A673 (cell line): ENCODE data around the gene KIAA0586. TPM values are rescaled to one million over a fixed set of nuclear protein-coding genes. Genes with fewer than 3 reads are reported as not detected.

ENCODE experiments used
- BruUV-seq: library from RNA; stranded (reverse); fragments of 400-500 nt; replicated peaks from 2 replicates; lab custom pipeline; 2021; lab: Mats Ljungman, UMichigan
- CTCF ChIA-PET: fragments of 300-600 bp; sonication (Branson Sonifier 250); formaldehyde crosslinking; loops from one replicate; lab custom pipeline; 2022; ENCODE audit warnings: antibody characterized with exemption; lab: Charles Lee
- POLR2A ChIA-PET: fragments of 300-600 bp; sonication (Branson Sonifier 250); formaldehyde crosslinking; loops from one replicate; lab custom pipeline; 2022; ENCODE audit warnings: antibody characterized with exemption; ENCODE audit not compliant: low non-redundant PET; lab: Charles Lee
- DNase-seq: peaks from one replicate; pipeline ENCODE4 v3.0.0-alpha.2; 2015; ENCODE audit warnings: low spot score
- H3K27ac ChIP-seq: fragments of 200-600 bp; sonication (generic); 2 replicates; pipeline ENCODE4 v1.5.1; 2016; ENCODE audit warnings: mixed run types, low read depth, mild to moderate bottlenecking, mixed read lengths, antibody characterized with exemption, low read length; ENCODE audit not compliant: poor library complexity, severe bottlenecking
- H3K27me3 ChIP-seq: fragments of 200-600 bp; sonication (generic); replicated peaks from 2 replicates; pipeline ENCODE4 v1.6.1; 2017; ENCODE audit warnings: mixed run types, low read depth, mild to moderate bottlenecking, mixed read lengths, antibody characterized with exemption, low read length; ENCODE audit not compliant: insufficient read depth, poor library complexity
- H3K36me3 ChIP-seq: fragments of 200-600 bp; sonication (generic); 2 replicates; pipeline ENCODE4 v1.6.1; 2016; ENCODE audit warnings: mixed run types, mild to moderate bottlenecking, mixed read lengths, antibody characterized with exemption, low read length; ENCODE audit not compliant: insufficient read depth, poor library complexity, severe bottlenecking
- H3K4me1 ChIP-seq: fragments of 200-600 bp; sonication (generic); 2 replicates; pipeline ENCODE4 v1.6.1; 2017; ENCODE audit warnings: mixed run types, mild to moderate bottlenecking, mixed read lengths, antibody characterized with exemption, low read length; ENCODE audit not compliant: insufficient read depth, poor library complexity, severe bottlenecking
- H3K4me3 ChIP-seq: fragments of 200-600 bp; sonication (generic); 2 replicates; pipeline ENCODE4 v1.5.1; 2016; ENCODE audit warnings: low read depth, mixed run types, mild to moderate bottlenecking, mixed read lengths, low read length; ENCODE audit not compliant: poor library complexity, severe bottlenecking
- H3K9me3 ChIP-seq: fragments of 200-600 bp; sonication (generic); 2 replicates; pipeline ENCODE4 v1.6.1; 2016; ENCODE audit warnings: mixed run types, low read depth, mild to moderate bottlenecking, mixed read lengths, antibody characterized with exemption, low read length; ENCODE audit not compliant: poor library complexity, severe bottlenecking
- EZH2 ChIP-seq: fragments of 200-600 bp; sonication (generic); IDR thresholded peaks from 2 replicates; pipeline ENCODE4 v1.6.1; 2017; ENCODE audit warnings: borderline replicate concordance, low read depth, mild to moderate bottlenecking, mixed read lengths, antibody characterized with exemption, low read length; ENCODE audit not compliant: poor library complexity, severe bottlenecking
- intact Hi-C: fragments of 100-400 bp; cut with micrococcal nuclease; formaldehyde crosslinking; loops from one replicate; pipeline ENCODE4 v1.10.0; 2022; ENCODE audit not compliant: unreplicated experiment
- total RNA-seq: library from RNA; stranded (reverse); gene quantifications from 2 replicates; pipeline ENCODE4 v1.2.3, GENCODE V29; 2021
- TF ChIP-seq, protein P1 (sequence below): fragments of 300-800, 200-600 bp; sonication (generic); conservative IDR thresholded peaks from 2 replicates; pipeline ENCODE4 v1.5.1; 2017; ENCODE audit warnings: low read depth, mild to moderate bottlenecking, antibody characterized with exemption, low read length, moderate library complexity, mixed read lengths

The KIAA0586 gene
- total RNA-seq, 1 experiment from 2014 or later: 45.3 TPM

DNA sequence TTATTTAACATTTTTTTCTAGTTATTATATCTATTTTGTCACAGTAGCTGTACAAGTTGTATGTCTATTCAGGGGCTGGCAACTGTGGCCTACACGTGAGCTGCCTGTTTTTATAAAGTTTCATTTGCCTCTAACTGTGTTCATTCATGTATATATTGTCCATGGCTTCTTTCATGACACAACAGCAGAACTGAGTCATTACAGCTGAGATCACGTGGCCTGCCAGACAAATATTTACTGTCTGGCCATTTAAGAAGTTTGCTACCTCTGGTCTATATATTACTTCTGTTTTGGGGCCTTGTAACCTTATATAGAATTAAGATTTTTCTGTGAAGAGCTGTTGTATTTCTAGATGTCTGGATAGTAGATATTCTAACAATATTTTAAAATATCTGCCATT lies 37.9 kb downstream of the KIAA0586 start:
- BruUV-seq: no TSS peak
- Histone ChIP-seq H3K27me3 (no peaks in the 10 kb centered on the region), H3K4me3 (no peak overlapping the region), H3K9me3 (no peaks in the 10 kb centered on the region), H3K4me1 (no peaks in the 10 kb centered on the region), H3K27ac (no peak overlapping the region), H3K36me3 (peaks cover 11% of the 10 kb centered on the region)
- intact Hi-C loops: no loop called here
- TF ChIP-seq, protein P1, sequence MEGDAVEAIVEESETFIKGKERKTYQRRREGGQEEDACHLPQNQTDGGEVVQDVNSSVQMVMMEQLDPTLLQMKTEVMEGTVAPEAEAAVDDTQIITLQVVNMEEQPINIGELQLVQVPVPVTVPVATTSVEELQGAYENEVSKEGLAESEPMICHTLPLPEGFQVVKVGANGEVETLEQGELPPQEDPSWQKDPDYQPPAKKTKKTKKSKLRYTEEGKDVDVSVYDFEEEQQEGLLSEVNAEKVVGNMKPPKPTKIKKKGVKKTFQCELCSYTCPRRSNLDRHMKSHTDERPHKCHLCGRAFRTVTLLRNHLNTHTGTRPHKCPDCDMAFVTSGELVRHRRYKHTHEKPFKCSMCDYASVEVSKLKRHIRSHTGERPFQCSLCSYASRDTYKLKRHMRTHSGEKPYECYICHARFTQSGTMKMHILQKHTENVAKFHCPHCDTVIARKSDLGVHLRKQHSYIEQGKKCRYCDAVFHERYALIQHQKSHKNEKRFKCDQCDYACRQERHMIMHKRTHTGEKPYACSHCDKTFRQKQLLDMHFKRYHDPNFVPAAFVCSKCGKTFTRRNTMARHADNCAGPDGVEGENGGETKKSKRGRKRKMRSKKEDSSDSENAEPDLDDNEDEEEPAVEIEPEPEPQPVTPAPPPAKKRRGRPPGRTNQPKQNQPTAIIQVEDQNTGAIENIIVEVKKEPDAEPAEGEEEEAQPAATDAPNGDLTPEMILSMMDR: no peak
- TF ChIP-seq EZH2: no peak
- ChIA-PET CTCF (no interaction called here), POLR2A (no interaction called here)
- DNase-seq: no peak

DNA sequence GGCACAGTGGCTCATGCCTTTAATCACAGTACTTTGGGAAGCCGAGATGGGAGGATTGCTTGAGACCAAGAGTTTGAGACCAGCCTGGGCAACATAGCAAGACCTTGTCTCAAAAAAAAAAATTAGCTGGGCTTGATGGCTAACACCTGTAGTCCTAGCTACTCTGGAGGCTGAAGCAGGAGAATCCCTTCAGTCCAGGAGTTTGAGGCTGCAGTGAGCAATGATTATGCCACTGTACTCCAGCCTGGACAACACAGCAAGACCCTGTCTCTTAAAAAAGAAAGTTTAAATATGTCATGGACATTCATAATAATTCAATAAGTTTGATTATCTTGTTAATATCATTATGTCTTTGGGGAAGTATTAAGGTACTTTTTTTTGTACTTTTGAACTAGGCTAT lies 38.9 kb downstream of the KIAA0586 start:
- intact Hi-C loops: no loop called here
- TF ChIP-seq, protein P1: no peak
- TF ChIP-seq EZH2: no peak
- no peaks in the 10 kb centered on the region for H3K9me3 ChIP-seq
- H3K4me1 ChIP-seq: no peaks in the 10 kb centered on the region
- CTCF ChIA-PET: no interaction called here
- DNase-seq: no peak
- no peaks in the 10 kb centered on the region for H3K27me3 ChIP-seq
- H3K36me3 ChIP-seq: peaks cover 11% of the 10 kb centered on the region
- no TSS peak for BruUV-seq
- POLR2A ChIA-PET: no interaction called here
- H3K4me3 ChIP-seq: no peak overlapping the region
- no peak overlapping the region for H3K27ac ChIP-seq

DNA sequence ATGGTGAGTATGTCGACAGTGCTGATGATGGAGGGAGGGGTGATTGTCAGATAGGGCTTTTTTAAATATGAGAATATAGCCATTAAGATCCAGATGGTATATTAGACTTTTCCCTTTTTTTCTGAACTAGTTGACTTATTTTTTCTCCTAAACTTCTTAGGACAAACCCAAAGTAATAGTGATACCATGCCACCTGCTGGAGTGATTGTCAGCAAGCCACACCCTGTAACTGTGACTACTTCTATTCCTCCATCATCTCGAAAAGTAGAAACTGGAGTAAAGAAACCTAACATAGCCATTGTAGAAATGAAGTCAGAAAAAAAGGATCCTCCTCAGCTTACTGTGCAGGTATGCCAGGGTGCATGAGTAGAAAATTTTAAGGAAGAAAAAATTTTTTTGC lies 40.1 kb downstream of the KIAA0586 start:
- H3K4me1 ChIP-seq: no peaks in the 10 kb centered on the region
- no peaks in the 10 kb centered on the region for H3K9me3 ChIP-seq
- CTCF ChIA-PET: no interaction called here
- no TSS peak for BruUV-seq
- POLR2A ChIA-PET: no interaction called here
- TF ChIP-seq, protein P1: no peak
- no peak for TF ChIP-seq EZH2
- H3K27ac ChIP-seq: no peak overlapping the region
- H3K36me3 ChIP-seq: peaks cover 11% of the 10 kb centered on the region
- H3K4me3 ChIP-seq: no peak overlapping the region
- no peak for DNase-seq
- intact Hi-C loops: no loop called here
- H3K27me3 ChIP-seq: no peaks in the 10 kb centered on the region
